NCI-H1092 treated with DMSO at 0.1 percent for 48 hours (cell line): Measurements from ENCODE around the gene PM20D2.

Experiments used
- DNase-seq: peaks from one replicate; lab custom pipeline; 2025; lab: John Stamatoyannopoulos, UW

PM20D2 gene

GRCh38 chr6:89204096-89204495 lies 58.2 kb downstream of the PM20D2 start:
- DNase-seq: no peak

GRCh38 chr6:89205819-89206218 lies 60.0 kb downstream of the PM20D2 start:
- no peak for DNase-seq

GRCh38 chr6:89208551-89208950 lies 62.7 kb downstream of the PM20D2 start:
- no peak for DNase-seq

GRCh38 chr6:89209457-89209856 lies 63.6 kb downstream of the PM20D2 start:
- DNase-seq: no peak

GRCh38 chr6:89212472-89212871 lies 66.6 kb downstream of the PM20D2 start:
- DNase-seq: no peak

- DNase-seq: no peak
Measured at GRCh38 chr6:89214197-89214596, 68.3 kb downstream of the PM20D2 start.
